ENCODE measurements around the gene GABBR2.

DNA sequence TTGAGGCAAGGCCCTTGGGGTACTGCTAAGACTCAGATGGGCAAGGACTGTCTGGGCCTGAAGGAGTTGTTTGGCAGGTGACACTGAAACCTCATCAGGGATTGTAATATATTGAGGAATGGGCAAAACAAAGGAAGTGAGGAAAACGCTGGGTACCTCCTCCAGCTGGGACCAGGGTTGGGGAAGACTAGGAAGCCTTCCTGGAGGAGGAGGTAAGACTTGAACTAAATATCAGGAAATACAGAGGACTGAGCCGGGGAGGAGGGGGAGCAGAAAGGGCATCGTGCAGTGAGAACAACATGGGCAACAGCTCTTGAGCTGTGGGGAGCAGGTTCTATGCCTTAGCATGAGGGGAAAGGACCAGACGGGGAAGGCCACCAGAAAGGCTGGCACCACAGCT is 144.0 kb downstream of the GABBR2 start:
- TF ChIP-seq, protein P1, sequence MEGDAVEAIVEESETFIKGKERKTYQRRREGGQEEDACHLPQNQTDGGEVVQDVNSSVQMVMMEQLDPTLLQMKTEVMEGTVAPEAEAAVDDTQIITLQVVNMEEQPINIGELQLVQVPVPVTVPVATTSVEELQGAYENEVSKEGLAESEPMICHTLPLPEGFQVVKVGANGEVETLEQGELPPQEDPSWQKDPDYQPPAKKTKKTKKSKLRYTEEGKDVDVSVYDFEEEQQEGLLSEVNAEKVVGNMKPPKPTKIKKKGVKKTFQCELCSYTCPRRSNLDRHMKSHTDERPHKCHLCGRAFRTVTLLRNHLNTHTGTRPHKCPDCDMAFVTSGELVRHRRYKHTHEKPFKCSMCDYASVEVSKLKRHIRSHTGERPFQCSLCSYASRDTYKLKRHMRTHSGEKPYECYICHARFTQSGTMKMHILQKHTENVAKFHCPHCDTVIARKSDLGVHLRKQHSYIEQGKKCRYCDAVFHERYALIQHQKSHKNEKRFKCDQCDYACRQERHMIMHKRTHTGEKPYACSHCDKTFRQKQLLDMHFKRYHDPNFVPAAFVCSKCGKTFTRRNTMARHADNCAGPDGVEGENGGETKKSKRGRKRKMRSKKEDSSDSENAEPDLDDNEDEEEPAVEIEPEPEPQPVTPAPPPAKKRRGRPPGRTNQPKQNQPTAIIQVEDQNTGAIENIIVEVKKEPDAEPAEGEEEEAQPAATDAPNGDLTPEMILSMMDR (conservative IDR thresholded peaks at IDR 0.05 in 1 of 2, IDR thresholded peaks at IDR 0.05 in 1 of 2; ENCODE audit: extremely low read depth in 1 of 2, insufficient read depth in 1 of 2, low read depth in 1 of 2, low read length in 2 of 2), result no peak
- TF ChIP-seq EZH2 (IDR thresholded peaks at IDR 0.05; ENCODE audit: borderline replicate concordance, low read length), result no peak

Measured in mammary epithelial cell (primary cell).